Activated naive CD8-positive, alpha-beta T cell treated with anti-CD3 and anti-CD28 coated beads, Interleukin-2, amount 50 U/mL, for 16 hours (primary cell): ENCODE results near the gene MYLIP.

Experiments
- DNase-seq: peaks from one replicate; pipeline ENCODE4 v3.0.0-alpha.2; 2020; ENCODE audit warnings: low read depth, low spot score

Gene MYLIP

DNA sequence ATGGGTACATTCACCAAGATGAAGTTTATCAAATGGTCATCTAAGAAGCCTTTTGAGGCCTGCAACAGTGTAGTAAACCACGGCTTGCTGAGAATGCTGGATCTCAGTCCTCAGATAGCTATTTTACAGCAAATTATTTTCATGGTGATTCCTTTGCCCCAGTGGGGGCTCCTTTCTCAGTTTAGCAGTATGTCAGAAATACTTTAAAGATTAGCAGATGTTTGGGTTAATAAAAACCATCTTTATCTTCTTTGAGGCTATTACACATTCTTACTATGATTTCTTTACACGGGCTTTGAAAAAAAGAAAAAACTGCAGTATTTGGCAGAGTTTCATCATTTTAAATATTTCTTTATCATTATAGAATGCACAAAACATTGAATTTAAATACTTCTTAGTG, 10.7 kb downstream of the MYLIP start:
- no peak for DNase-seq

DNA sequence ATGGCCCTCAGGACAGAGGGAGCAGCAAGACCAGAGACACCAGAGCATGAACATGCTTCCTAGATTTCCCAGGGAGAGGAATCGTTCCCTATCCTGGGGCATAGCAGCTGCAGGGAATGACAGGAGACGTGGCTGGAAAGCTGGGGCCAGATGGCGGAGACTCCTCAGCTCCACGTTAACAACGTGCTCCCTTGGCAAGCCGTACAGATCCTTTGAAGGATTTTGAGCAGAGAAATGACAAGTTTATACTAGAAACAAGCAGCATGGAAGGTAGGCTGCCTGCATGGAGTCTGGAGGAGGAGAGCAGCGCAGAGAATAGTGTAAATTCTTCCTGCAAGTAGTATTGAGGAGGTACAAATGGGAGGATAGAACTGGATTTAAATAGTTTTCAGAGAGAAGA, 11.7 kb downstream of the MYLIP start:
- DNase-seq: no peak

DNA sequence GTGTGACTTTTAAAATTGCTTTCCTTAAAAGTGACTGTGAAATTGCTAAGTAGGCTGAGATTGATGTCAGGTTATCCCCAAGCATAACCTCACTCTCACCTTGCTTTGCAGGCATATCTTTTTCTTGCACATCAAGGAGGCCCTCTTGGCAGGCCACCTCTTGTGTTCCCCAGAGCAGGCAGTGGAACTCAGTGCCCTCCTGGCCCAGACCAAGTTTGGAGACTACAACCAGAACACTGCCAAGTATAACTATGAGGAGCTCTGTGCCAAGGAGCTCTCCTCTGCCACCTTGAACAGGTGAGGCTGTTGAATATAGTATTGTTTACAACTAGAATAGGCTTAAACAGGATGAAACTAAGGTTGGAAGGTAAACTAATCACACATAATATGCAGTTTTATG, 12.6 kb downstream of the MYLIP start:
- DNase-seq: no peak

DNA sequence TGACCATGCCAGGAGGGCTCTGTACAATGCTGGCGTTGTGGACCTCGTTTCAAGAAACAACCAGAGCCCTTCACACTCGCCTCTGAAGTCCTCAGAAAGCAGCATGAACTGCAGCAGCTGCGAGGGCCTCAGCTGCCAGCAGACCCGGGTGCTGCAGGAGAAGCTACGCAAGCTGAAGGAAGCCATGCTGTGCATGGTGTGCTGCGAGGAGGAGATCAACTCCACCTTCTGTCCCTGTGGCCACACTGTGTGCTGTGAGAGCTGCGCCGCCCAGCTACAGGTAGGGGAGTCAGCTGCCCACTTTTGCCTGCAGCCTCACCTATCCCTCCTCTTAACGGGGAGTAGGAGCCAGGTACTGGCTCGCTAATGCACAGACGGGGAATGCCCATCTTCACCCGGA, 16.2 kb downstream of the MYLIP start:
- no peak for DNase-seq

DNA sequence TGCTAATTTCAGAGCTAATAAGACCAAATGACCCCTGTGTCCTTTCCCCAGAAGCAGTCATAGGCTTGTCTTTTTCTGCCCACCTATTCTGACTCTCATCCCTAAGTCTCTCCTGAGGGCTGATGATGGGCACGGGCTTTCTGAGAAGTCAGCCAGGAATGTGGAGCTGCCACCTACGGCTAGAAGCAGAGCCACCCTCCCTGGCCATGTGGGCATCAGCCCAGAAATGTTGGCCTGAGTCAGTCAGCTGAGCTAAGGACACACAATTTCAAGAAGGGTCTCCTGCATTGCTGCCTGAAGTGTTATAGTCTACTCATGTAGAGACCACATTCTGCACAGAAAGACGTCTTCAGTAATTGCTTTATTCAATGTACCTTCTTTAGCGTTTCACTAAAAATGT, 17.1 kb downstream of the MYLIP start:
- DNase-seq: no peak

DNA sequence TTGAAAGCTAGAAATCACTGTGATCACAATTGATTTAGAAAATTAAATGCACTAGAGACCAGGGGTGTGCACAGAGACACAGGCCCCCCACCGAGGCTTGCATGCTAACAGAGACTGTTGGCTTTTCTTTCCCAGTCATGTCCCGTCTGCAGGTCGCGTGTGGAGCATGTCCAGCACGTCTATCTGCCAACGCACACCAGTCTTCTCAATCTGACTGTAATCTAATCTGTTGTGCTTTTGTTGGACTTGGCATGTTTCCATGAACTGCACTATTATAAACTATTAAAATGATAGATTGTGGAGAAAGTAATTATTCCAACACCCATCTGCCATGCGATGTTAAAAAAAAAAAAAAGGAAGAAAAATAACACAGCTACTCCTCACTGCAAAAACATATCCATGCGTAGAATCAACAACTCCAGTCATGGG, 17.7 kb downstream of the MYLIP start:
- no peak for DNase-seq

DNA sequence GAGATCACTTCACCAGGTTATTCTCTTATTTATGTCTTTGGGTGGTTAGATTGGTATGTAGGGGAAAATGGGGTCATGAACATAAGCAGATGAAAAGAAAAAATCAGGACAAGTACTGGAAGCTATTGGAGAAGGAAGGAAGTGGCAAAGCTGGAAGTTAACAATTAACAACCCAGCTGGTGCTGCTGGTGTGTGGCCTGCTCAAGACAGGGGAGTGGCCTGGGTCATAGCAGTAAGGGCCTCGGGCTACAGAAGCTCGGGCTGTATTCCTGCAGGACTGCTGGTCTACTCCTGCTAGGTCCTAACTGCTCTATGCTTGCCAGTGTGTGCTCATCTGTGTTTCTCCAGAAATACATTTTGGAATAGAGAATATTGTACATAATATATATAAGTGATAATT, 19.6 kb downstream of the MYLIP start:
- DNase-seq: no peak

DNA sequence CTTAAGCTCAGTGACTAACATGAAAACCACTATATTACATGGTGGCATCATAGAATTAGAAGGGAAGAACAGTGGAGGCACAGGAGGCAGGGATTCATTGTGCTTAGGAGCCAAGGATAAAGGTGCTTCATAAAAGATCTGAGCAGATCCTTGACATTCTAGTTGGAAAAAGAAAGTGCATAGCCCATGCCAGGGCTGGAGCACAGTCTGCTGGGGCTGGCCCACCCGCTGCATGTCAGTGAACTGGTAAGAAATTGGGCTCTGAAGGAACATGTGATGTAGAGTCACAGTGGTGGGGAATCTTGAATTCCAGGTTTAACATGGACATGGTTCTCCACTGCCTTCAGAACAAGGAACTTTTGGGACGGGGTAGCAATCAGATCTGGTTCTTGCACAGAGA, 20.4 kb downstream of the MYLIP start:
- no peak for DNase-seq

DNA sequence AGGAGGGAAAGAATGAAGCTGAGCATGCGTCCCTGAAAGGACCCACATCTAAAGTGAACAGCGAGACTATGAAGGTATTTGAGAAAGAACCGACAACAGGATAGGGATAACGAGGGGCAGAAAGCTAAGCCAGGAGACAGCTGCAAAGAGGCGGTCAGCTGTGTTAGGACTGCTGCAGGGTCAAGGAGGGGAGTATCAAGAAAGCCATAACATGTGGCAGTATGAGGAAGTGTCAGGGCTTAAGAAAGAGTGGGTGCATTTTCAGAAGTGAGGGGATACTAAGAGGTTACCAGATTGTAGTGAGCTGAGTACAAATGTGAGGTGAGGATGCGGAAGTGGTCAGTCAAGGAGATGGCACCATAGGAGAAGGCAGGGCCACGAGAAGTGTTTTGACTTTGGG, 21.2 kb downstream of the MYLIP start:
- no peak for DNase-seq

DNA sequence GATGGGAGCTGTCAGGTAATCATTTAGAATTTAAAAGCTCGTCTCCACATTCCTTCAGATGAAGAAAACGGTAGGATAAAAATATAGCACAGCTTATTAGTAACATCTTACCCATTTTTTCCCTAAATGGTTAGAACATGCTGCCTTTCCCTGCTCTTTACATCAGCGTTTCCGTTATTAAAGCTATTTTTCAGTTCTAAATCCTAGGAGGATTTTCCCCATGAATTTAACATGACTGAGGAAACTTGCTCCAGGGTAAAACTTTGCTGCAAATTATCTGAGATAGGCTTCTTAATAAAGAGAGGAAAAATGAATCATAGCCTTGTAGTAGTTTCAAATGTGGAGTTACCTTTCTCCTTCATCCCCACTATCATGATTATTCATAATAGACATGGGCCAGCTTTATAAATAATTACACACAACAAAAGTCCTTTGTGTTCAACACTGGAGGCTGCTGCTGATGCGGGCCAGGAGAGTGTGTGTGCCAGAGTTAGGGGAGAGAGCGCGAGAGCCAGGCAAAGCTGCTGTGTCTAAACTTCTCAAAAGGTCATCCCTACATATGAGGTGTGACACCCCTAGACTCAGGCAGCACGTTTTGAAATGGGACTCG, 24.4 kb downstream of the MYLIP start:
- no peak for DNase-seq

DNA sequence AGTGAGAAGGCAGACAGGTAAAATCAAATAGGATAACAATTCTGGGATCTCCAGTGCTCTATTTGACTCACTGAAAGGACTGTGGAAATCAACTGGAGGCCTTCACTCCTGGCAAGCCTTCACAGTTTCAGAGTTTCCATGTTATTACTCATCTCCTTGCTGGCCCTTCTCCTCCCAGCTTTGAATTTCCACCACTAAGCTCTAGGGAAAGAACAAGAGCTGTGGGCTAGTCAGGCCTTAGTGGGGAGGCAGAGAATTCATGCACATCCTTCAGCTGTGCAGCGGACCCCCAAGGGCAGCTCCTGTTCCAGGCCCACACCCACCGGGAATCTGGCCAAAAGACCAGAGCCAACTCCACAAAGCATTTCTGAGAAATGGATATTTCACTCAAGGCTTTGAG, 26.0 kb downstream of the MYLIP start:
- no peak for DNase-seq

DNA sequence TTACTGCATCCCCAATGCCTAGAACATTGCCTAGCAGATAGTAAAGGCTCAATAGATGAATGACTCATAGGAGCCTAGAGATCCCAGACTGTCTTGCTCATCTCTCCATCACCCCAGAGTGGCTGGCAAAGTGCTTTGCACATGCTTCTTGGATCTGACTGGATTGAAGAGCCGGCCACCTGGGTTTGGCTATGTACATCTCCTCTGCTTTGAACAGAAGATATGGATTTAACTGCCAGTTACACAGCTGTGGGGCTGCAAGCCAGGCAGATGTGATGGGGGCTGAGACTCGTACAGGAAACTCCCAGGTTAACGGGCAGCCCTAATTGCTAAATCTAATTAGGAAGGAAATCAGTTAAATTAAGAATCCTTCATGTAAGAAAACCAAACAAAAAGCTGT, 28.6 kb downstream of the MYLIP start:
- no peak for DNase-seq

DNA sequence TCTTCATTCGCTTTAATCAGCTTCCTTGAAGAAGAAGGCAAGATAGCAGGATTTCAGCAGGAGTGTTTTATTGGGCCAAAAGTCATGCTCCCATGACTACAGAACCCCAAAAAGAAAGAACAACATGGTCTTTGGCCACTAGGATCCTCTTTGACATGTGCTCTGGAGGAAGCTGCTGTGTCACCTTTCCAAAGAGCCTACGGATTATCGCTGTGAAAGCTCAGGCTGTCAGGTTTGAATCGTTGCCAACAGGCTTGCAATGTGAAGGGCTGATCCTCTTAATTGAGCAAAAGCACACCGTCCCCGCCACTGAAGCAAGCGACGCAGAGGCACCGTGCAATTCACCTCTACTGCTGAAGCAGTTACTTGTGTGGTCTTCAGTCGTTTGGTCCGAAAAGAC, 29.0 kb downstream of the MYLIP start:
- DNase-seq: no peak

DNA sequence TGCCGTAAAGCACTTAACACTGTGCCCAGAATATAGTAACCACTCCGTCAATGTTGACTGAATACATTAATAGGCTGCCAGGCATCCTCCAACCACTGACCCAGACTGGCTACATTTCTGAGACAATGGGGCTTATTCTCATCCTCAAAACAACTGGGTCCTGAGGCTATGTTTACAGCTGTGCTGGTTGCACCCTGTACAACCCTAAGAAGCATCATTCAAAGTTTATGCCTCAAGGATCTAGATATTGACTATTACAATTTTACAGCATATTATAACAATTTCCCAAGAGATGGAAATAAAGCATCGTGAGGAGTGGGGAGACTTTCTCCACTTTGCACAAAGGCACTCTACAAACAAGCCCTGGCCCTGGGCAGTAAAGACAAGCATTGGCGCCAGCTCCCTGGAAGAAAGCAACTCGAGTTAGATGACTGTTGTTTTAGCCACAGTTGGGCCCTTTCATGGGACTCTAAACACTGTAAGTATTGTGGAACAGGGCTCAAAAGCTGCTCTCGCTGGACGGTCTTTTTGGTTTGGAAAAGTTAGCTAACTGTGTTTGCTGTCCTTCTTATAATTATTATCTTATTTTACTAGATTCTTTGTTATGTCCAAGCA, 30.2 kb downstream of the MYLIP start:
- no peak for DNase-seq

DNA sequence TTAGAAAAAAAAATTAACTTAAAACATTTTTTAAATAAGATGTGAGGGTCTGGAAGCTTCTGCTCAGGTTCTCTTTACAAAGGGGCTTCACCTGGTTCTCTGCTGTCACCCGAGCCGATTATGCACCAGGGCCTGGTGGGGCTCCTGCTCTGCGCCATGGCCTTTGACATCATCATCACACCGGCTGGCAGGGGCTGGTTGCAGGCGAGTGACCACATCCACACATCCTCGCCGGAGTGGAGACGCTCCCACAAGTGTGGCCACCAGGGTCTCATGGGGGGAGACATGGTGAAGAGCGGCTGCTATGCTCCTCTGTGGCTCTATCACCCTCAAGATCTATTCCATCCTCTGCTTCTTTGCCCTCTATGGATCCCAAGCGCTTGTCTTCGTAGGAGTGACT, 31.9 kb downstream of the MYLIP start:
- no peak for DNase-seq

DNA sequence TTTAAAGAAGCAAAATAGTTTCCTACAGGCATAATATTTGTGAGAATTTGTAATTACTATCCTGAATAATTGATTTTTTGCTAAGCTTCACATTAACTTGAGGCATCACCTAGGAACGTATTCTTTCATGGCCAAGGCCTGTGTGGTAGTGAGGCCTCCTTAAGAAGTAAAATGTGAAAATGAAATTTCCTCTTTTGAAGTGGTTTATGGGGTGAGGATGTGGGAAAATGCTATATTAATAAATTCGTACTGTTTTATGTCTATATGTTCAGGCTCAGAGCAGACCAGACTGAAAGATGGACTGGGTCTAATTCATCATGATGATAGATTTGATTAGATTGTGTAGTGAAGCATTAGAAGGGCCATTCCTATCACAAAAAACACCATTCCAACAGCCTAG, 33.1 kb downstream of the MYLIP start:
- DNase-seq: no peak

DNA sequence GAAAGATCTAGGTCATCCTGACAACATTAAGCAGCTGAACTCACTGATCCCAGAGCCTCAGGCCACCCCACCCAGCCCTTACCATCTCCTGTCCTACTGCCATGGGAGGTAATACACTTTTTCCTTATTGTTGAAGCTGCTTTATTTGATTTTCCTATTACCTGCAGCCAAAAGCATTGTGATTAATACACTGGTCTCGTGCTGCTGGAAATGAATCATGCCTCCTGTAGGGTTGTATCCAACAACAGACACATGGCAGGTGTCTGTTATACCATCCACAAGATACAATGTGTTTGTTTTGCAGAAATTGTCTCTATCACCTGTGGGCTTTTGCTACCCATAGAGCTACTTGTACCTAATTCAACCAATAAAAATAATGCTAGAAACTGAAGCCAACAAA, 34.2 kb downstream of the MYLIP start:
- DNase-seq: no peak

DNA sequence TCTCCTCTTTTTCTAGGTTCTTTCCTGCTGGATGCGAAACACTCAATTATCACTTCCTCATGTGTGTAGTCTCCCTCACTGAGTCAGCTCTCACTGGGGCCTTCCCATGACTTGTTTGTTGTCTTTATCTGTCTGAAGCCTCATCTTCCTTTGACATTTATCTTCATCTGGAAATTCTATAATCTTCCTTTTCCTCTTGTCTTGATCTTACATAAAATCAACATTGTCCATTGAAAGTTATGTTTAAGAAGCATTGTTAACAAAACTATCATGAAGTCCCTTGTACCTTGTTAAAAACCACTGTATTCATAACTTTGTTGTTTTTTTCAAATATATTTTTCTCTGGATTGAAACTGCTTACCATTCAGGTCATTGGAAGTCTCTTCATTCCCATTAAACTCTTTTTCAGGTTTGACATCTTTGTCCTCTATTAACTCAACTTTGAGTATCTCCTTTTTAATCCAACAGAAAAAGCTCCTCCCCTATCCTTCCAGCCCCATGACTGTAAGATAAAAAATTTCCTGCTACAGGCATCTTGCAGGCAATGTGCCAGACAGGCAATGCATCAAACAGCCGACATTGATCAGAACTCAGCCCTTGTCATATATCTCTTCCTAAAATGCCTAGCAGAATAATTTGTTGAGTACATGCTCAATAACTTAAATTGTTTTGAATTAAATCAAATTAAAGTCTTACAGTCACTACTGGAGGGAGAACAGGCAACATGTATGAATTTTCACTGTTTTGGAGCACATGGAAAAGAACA, 34.8 kb downstream of the MYLIP start:
- DNase-seq: no peak

DNA sequence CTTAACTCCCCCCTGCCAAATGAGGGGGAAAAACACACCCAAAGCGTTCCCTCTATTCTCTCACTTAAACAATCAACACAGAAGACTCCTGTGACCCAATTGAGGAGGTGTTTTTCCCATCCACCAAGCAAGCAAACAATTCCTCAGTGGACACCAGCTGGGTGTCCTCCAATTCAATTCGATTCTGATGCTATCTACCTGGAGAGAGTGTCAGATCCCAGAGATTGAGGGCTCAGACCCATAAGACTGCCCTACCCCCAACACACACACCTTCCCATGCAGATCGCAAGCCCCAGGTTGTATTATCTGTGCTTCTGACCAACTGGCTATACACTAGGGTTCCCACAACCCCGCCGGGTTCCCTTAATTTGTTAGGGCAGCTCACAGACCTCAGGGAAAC, 36.8 kb downstream of the MYLIP start:
- DNase-seq: no peak

DNA sequence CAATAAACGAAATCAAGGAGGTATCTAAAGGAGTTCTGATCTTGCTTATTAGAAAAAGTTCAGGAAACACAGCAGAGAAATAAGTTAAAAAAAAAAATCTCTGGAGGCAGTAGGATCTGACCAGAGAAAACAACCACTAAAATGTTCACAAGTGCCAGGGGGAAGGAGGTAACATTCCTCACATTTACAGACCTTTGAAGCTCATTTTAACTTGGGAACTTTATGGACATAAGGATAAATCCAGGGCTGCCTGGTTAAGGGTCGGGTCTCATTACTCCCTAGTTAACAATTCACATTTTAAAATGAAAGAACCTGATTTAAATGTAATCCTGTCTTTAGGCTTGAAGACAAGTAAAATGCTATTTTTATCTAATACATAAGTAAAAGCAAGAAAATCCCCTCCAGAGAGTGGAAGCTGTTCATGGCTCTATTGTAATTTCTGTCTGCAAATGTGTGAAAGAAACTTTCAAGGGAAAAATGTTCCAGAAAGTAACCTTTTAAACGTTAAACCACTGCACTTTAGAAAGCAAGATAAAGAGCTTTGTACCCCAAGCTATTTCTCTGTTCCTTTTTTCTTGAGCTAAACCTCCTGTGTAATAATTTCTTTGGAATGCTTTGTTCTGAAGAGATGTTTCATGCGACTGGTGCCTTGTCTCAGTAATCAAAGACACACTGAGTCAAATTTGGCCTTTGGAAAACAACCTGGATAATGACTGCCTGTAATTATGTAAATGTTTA, 38.2 kb downstream of the MYLIP start:
- DNase-seq: no peak

DNA sequence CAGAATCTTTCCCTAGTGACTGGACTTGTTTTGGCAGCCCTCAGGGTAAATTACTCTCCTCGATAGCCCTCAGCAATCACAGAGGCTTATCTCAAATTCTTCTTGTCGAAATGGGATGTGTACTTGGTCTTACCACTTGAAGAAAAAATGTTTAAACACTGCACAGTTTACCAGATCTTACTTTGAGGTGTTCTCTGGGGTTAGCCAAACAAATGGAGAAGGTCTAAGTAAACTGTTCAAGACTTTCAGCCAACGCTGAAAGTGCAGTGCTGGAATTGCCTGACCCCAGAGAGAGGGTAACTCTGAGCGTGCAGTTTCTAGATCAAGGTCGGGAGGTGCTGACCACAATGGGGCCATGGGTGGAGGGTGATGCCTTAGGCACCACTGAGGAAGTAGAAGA, 39.2 kb downstream of the MYLIP start:
- DNase-seq: no peak

DNA sequence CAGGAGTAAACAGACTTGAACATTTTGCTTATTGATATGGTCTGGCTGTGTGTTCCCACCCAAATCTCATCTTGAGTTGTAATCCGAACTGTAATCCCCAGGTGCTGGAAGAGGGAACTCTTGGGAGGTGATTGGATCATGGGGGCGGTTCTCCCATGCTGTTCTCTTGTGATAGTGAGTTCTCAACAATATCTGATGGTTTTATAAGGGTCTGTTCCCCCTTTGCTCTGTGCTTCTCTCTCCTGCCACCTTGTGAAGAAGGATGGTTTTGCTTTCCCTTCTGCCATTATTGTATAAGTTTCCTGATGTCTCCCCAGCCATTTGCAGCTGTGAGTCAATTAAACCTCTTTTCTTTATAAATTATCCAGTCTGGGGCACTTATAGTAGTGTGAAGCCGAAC, 40.0 kb downstream of the MYLIP start:
- no peak for DNase-seq

DNA sequence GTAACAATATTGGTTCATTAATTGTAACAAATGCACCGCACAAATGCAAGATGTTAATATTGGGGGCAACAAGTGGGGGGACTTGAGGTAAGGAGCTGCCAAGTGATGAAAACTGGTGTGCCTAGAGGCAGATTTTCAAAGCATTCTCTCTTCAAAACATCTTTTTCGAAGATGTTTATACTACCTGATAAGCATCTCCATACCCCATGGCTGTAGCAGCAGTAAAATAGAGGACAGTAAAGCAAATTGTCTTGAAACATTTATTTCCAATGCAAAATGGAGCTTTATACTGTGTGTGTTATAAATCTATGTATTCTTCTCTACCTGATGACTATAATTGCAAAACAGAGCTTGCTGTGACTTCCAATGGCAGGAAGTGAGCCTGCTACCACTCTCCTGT, 42.5 kb downstream of the MYLIP start:
- no peak for DNase-seq
